Endothelial cell of umbilical vein (primary cell): ENCODE measurements around the gene RUSC2. TPM values are rescaled to one million over a fixed set of nuclear protein-coding genes. Genes with fewer than 3 reads are reported as not detected.

Experiments used
- BruUV-seq: library from RNA; stranded (reverse); fragments of 400-500 nt; replicated peaks from 2 replicates; lab custom pipeline; 2021; lab: Mats Ljungman, UMichigan
- CTCF ChIA-PET: fragments of 300-600, 350-600 bp; sonication (Branson Sonifier 250); formaldehyde crosslinking; loops from one replicate; lab custom pipeline; 2021; ENCODE audit warnings: antibody characterized with exemption, inconsistent platforms; lab: Charles Lee
- POLR2A ChIA-PET: fragments of 300-600, 350-600 bp; sonication (Branson Sonifier 250); formaldehyde crosslinking; loops from one replicate; lab custom pipeline; 2021; ENCODE audit warnings: antibody characterized with exemption, inconsistent platforms; lab: Charles Lee
- DNase-seq: peaks from one replicate; pipeline ENCODE4 v3.0.0-alpha.2; 2011; ENCODE audit warnings: low read depth, low spot score
- FAIRE-seq: peaks from 2 replicates; lab custom pipeline; 2011; peaks lifted over from hg19 to GRCh38; lab: Jason Lieb, UNC
- H2AFZ ChIP-seq: 2 replicates; pipeline ENCODE4 v1.6.0; 2012; ENCODE audit warnings: low read depth, low read length, control low read depth, inconsistent platforms
- H3K27ac ChIP-seq: 2 replicates; pipeline ENCODE4 v1.5.1; 2011; ENCODE audit warnings: low read depth, mild to moderate bottlenecking, control low read depth, low read length, moderate library complexity; ENCODE audit not compliant: insufficient read depth
- H3K27me3 ChIP-seq, 2 experiments: 2 replicates each; pipeline versions ENCODE4 v1.6.0 to v1.6.1; 2011; ENCODE audit warnings: low read length in 2 of 2, mixed read lengths in 1 of 2; ENCODE audit not compliant: control insufficient read depth in 2 of 2, insufficient read depth in 2 of 2
- H3K36me3 ChIP-seq, 2 experiments: 2 replicates in 1 of 2; 3 replicates in 1 of 2; pipeline ENCODE4 v1.5.1; 2011; ENCODE audit warnings: low read length in 2 of 2, mild to moderate bottlenecking in 1 of 2, moderate library complexity in 1 of 2; ENCODE audit not compliant: control insufficient read depth in 2 of 2, insufficient read depth in 2 of 2; ENCODE audit errors: extremely low read depth in 1 of 2
- H3K4me1 ChIP-seq: 3 replicates; pipeline ENCODE4 v1.5.1; 2011; ENCODE audit warnings: mild to moderate bottlenecking, low read length; ENCODE audit not compliant: control insufficient read depth, insufficient read depth; ENCODE audit errors: extremely low read depth
- H3K4me2 ChIP-seq: 2 replicates; pipeline ENCODE4 v1.6.1; 2011; ENCODE audit warnings: low read length, control low read depth, mixed read lengths; ENCODE audit not compliant: insufficient read depth
- H3K4me3 ChIP-seq, 3 experiments: fragments of 200-600 bp in 1 of 3; sonication (generic), shearing (Covaris generic) in 1 of 3; replicated peaks in 1 of 3; 2 replicates each; pipeline ENCODE4 v1.5.1; 2011 to 2016; ENCODE audit warnings: control low read depth in 3 of 3, low read length in 3 of 3, mild to moderate bottlenecking in 2 of 3, inconsistent platforms in 1 of 3, low read depth in 1 of 3, moderate library complexity in 1 of 3; ENCODE audit not compliant: insufficient read depth in 1 of 3
- H3K79me2 ChIP-seq: 2 replicates; pipeline ENCODE4 v1.6.0; 2012; ENCODE audit warnings: low read length, inconsistent platforms; ENCODE audit not compliant: control insufficient read depth, insufficient read depth
- H3K9ac ChIP-seq: replicated peaks from 2 replicates; pipeline ENCODE3; 2011; ENCODE audit warnings: low read length, control low read depth; ENCODE audit not compliant: insufficient read depth; ENCODE audit errors: extremely low read depth
- H3K9me1 ChIP-seq: replicated peaks from 3 replicates; pipeline ENCODE4 v1.6.0; 2011; ENCODE audit warnings: mild to moderate bottlenecking, low read length; ENCODE audit not compliant: control insufficient read depth, insufficient read depth; ENCODE audit errors: extremely low read depth
- H3K9me3 ChIP-seq: replicated peaks from 2 replicates; pipeline ENCODE4 v1.5.1; 2012; ENCODE audit warnings: low read length, inconsistent platforms; ENCODE audit not compliant: control insufficient read depth, insufficient read depth
- H4K20me1 ChIP-seq: replicated peaks from 2 replicates; pipeline ENCODE3; 2011; ENCODE audit warnings: mild to moderate bottlenecking, low read length; ENCODE audit not compliant: control insufficient read depth, insufficient read depth; ENCODE audit errors: extremely low read depth
- CTCF ChIP-seq, 2 donors: IDR thresholded peaks; 1 replicate in 1 of 2; 2 replicates in 1 of 2; pipeline ENCODE4 v1.5.1; 2011; ENCODE audit warnings: low read length in 2 of 2, mild to moderate bottlenecking in 2 of 2, moderate library complexity in 2 of 2, control low read depth in 1 of 2, inconsistent platforms in 1 of 2, low read depth in 1 of 2; ENCODE audit not compliant: insufficient read depth in 1 of 2; ENCODE audit errors: extremely low read depth in 1 of 2
- EZH2 ChIP-seq: IDR thresholded peaks from 2 replicates; pipeline ENCODE4 v1.6.1; 2012; ENCODE audit warnings: borderline replicate concordance, low read depth, mild to moderate bottlenecking, moderate library complexity, low read length, inconsistent platforms; ENCODE audit not compliant: severe bottlenecking
- FOS ChIP-seq: IDR thresholded peaks from 2 replicates; pipeline ENCODE4 v1.6.1; 2011; ENCODE audit warnings: mild to moderate bottlenecking, low read length, moderate library complexity, borderline replicate concordance; ENCODE audit not compliant: insufficient read depth
- GATA2 ChIP-seq: IDR thresholded peaks from 2 replicates; pipeline ENCODE4 v1.7.0; 2011; ENCODE audit warnings: low read depth, mild to moderate bottlenecking, moderate library complexity, mixed read lengths, low read length; ENCODE audit not compliant: insufficient read length, insufficient read depth
- JUN ChIP-seq: IDR thresholded peaks from 2 replicates; pipeline ENCODE4 v1.6.1; 2011; ENCODE audit warnings: borderline replicate concordance, low read depth; ENCODE audit not compliant: insufficient read length, insufficient read depth
- MAX ChIP-seq: IDR thresholded peaks from 2 replicates; pipeline ENCODE4 v1.6.1; 2011; ENCODE audit not compliant: insufficient read depth, insufficient read length
- MYC ChIP-seq: IDR thresholded peaks from one replicate; pipeline ENCODE4 v1.6.1; 2011; ENCODE audit warnings: mild to moderate bottlenecking, low read depth, low read length
- POLR2A ChIP-seq: IDR thresholded peaks from 2 replicates; pipeline ENCODE4 v1.6.1; 2012; ENCODE audit warnings: low read depth, mild to moderate bottlenecking, control low read depth, low read length
- POLR2AphosphoS5 ChIP-seq: IDR thresholded peaks from 2 replicates; pipeline ENCODE4 v1.6.1; 2012; ENCODE audit warnings: low read depth, mild to moderate bottlenecking, control low read depth, low read length, moderate library complexity; ENCODE audit not compliant: insufficient read depth
- dilution Hi-C: fragments of 300-500 bp; cut with MboI; formaldehyde crosslinking; loops from one replicate; pipeline ENCODE4 v1.15.0; 2019; ENCODE audit warnings: low sequenced_read_pairs; ENCODE audit not compliant: extremely low pct_ligation_motif_present
- intact Hi-C: fragments of 100-400 bp; cut with micrococcal nuclease; formaldehyde crosslinking; loops from one replicate; pipeline ENCODE4 v1.10.0; 2022
- polyA plus RNA-seq, 4 experiments: library from polyadenylated mRNA; depleted of rRNA in 3 of 4; stranded (reverse) in 3 of 4; unstranded in 1 of 4; fragments of >200 nt; gene quantifications; 2 replicates each; pipeline versions ENCODE4 v1.2.1 to v1.2.3, GENCODE V29; 2011 to 2012; ENCODE audit warnings: missing spikeins in 1 of 4
- total RNA-seq: library from RNA; stranded (reverse); gene quantifications from 2 replicates; pipeline ENCODE4 v1.2.3, GENCODE V29; 2021

RUSC2 gene
- total and polyA plus RNA-seq, 2 donors (not counting 3 experiments of a cell fraction or from before 2014, with no cell fraction given), result 26.1 to 46.2 TPM

GRCh38 chr9:35517552-35518224 is 27.8 kb downstream of the RUSC2 start:
- H3K27ac ChIP-seq, result peak overlapping the region; percentile 99
- H4K20me1 ChIP-seq, result no peaks in the 10 kb centered on the region
- intact Hi-C loops, result loop anchor here (1.0 to 2.0 kb wide), 3 partner anchors 21 to 35 kb away; no protein-coding TSS in a partner anchor
- no peak overlapping the region for H3K4me3 ChIP-seq
- peak overlapping the region; percentile 13 for H3K4me2 ChIP-seq
- POLR2A ChIA-PET, result interaction anchor here (1.1 to 2.6 kb wide), 6 partner anchors 10 to 35 kb away, joined by 3 to 12 read pairs (median 5); no protein-coding TSS in a partner anchor
- no peaks in the 10 kb centered on the region for H3K9me1 ChIP-seq
- no peak for TF ChIP-seq EZH2
- no peak for TF ChIP-seq MYC
- H3K79me2 ChIP-seq, result peaks cover 72% of the 10 kb centered on the region
- CTCF ChIA-PET, result interaction anchor here (1.5 to 7.2 kb wide), 11 partner anchors 10 to 356 kb away, joined by 3 to 83 read pairs (median 10); partner anchors contain the start of genes RUSC2 and UNC13B
- H2AFZ ChIP-seq, result no peak overlapping the region
- no peaks in the 10 kb centered on the region for H3K9me3 ChIP-seq
- H3K27me3 ChIP-seq, result no peaks in the 10 kb centered on the region
- DNase-seq (no peak), FAIRE-seq (no peak)
- H3K9ac ChIP-seq, result peak overlapping the region; percentile 66
- TSS peak; percentile 71 for BruUV-seq
- peaks cover 0 to 2% of the 10 kb centered on the region in 2 experiments for H3K36me3 ChIP-seq
- peaks cover 60% of the 10 kb centered on the region for H3K4me1 ChIP-seq
- dilution Hi-C loops, result no loop called here

GRCh38 chr9:35518225-35518821 is 28.4 kb downstream of the RUSC2 start:
- H3K9me3 ChIP-seq, result no peaks in the 10 kb centered on the region
- H3K4me2 ChIP-seq, result peak overlapping the region; percentile 75
- CTCF ChIA-PET, result interaction anchor here (1.5 to 7.2 kb wide), 12 partner anchors 10 to 403 kb away, joined by 3 to 83 read pairs (median 8); partner anchors contain the start of genes ATOSB, RUSC2 and UNC13B
- peaks cover 70% of the 10 kb centered on the region for H3K79me2 ChIP-seq
- TF ChIP-seq EZH2 (no peak), POLR2AphosphoS5 (peak; percentile 88), JUN (peak; percentile 88), POLR2A (peak; percentile 59), FOS (peak; percentile 89), MYC (no peak), MAX (no peak), GATA2 (peak; percentile 78), CTCF (IDR thresholded peaks at IDR 0.05; ENCODE audit: extremely low read depth in 1 of 2, insufficient read depth in 1 of 2, low read depth in 1 of 2, low read length in 2 of 2) (no peak)
- peaks cover 60% of the 10 kb centered on the region for H3K4me1 ChIP-seq
- H3K9me1 ChIP-seq, result no peaks in the 10 kb centered on the region
- H3K27ac ChIP-seq, result peak overlapping the region; percentile 99
- POLR2A ChIA-PET, result interaction anchor here (1.1 to 2.6 kb wide), 6 partner anchors 10 to 34 kb away, joined by 3 to 12 read pairs (median 5); no protein-coding TSS in a partner anchor
- H3K4me3 ChIP-seq, result no peak overlapping the region
- peak overlapping the region; percentile 90 for H3K9ac ChIP-seq
- no peaks in the 10 kb centered on the region for H3K27me3 ChIP-seq
- dilution Hi-C loops, result no loop called here
- H4K20me1 ChIP-seq, result no peaks in the 10 kb centered on the region
- intact Hi-C loops, result loop anchor here (1.0 to 2.0 kb wide), 3 partner anchors 20 to 34 kb away; no protein-coding TSS in a partner anchor
- DNase-seq, result peak; percentile 80
- H2AFZ ChIP-seq, result no peak overlapping the region
- H3K36me3 ChIP-seq, result no peaks in the 10 kb centered on the region
- peak; percentile 74 for FAIRE-seq
- TSS peak; percentile 74 for BruUV-seq
